ENCODE data around the gene MRPS9.

The MRPS9 gene

GRCh38 chr2:105144941-105145300 is 107.1 kb downstream of the MRPS9 start:
- no peak for DNase-seq
- Histone ChIP-seq H3K4me3 (ENCODE audit: low read length) (no peak overlapping the region), H3K79me2 (ENCODE audit: control insufficient read depth, insufficient read depth, low read length) (no peaks in the 10 kb centered on the region), H3K23ac (ENCODE audit: low read length) (no peak overlapping the region), H2AK5ac (ENCODE audit: low read length) (no peak overlapping the region), H3K27ac (ENCODE audit: low read depth, low read length) (no peak overlapping the region), H2BK5ac (ENCODE audit: low read length) (no peak overlapping the region), H3K79me1 (ENCODE audit: low read length) (no peaks in the 10 kb centered on the region), H3K18ac (ENCODE audit: low read length) (no peak overlapping the region), H3K4me2 (ENCODE audit: low read length) (no peak overlapping the region), H2BK120ac (ENCODE audit: low read depth, low read length) (no peak overlapping the region), H2BK15ac (replicated peaks; ENCODE audit: low read depth) (no peak overlapping the region), H3K4me1 (ENCODE audit: control insufficient read depth, low read depth, low read length) (peaks cover 4% of the 10 kb centered on the region), H3K27me3 (ENCODE audit: insufficient read depth, low read length, poor library complexity) (no peaks in the 10 kb centered on the region), H3K4ac (ENCODE audit: low read depth, low read length) (no peak overlapping the region), H4K5ac (ENCODE audit: low read length) (no peak overlapping the region), H3K9ac (ENCODE audit: low read length) (no peak overlapping the region), H3K56ac (ENCODE audit: low read length) (no peak overlapping the region), H3K36me3 (ENCODE audit: control insufficient read depth, insufficient read depth, low read length) (no peaks in the 10 kb centered on the region), H4K8ac (ENCODE audit: low read depth, low read length) (no peak overlapping the region)
- no CpG with 5 or more reads among the region's 2 CpGs for WGBS (ENCODE audit: extremely low coverage, insufficient coverage, low lambda C conversion rate)

GRCh38 chr2:105149272-105149671 is 111.4 kb downstream of the MRPS9 start:
- no CpG with 5 or more reads among the region's 1 CpG for WGBS (ENCODE audit: extremely low coverage, insufficient coverage, low lambda C conversion rate)
- Histone ChIP-seq H3K27ac (ENCODE audit: low read depth, low read length) (no peak overlapping the region), H2BK120ac (ENCODE audit: low read depth, low read length) (no peak overlapping the region)

More at GRCh38 chr2:105149272-105149671, 111.4 kb downstream of the MRPS9 start:
- H3K56ac ChIP-seq (ENCODE audit: low read length), result no peak overlapping the region
- H2BK15ac ChIP-seq (replicated peaks; ENCODE audit: low read depth), result no peak overlapping the region
- DNase-seq, result no peak
- H3K36me3 ChIP-seq (ENCODE audit: control insufficient read depth, insufficient read depth, low read length), result no peaks in the 10 kb centered on the region
- H4K5ac ChIP-seq (ENCODE audit: low read length), result no peak overlapping the region
- H3K4me2 ChIP-seq (ENCODE audit: low read length), result no peak overlapping the region
- no peak overlapping the region for H4K8ac ChIP-seq (ENCODE audit: low read depth, low read length)
- H2BK5ac ChIP-seq (ENCODE audit: low read length), result no peak overlapping the region
- no peak overlapping the region for H3K18ac ChIP-seq (ENCODE audit: low read length)
- no peak overlapping the region for H3K23ac ChIP-seq (ENCODE audit: low read length)
- no peak overlapping the region for H3K4me3 ChIP-seq (ENCODE audit: low read length)
- no peaks in the 10 kb centered on the region for H3K79me2 ChIP-seq (ENCODE audit: control insufficient read depth, insufficient read depth, low read length)
- no peak overlapping the region for H2AK5ac ChIP-seq (ENCODE audit: low read length)
- H3K79me1 ChIP-seq (ENCODE audit: low read length), result no peaks in the 10 kb centered on the region
- no peak overlapping the region for H3K9ac ChIP-seq (ENCODE audit: low read length)
- no peak overlapping the region for H3K4ac ChIP-seq (ENCODE audit: low read depth, low read length)
- H3K4me1 ChIP-seq (ENCODE audit: control insufficient read depth, low read depth, low read length), result peaks cover 2% of the 10 kb centered on the region
- H3K27me3 ChIP-seq (ENCODE audit: insufficient read depth, low read length, poor library complexity), result no peaks in the 10 kb centered on the region
